MG63 (cell line): Measurements from ENCODE around the gene OTULINL. TPM values are rescaled to one million over a fixed set of nuclear protein-coding genes. Genes with fewer than 3 reads are reported as not detected.

ENCODE experiments used
- DNase-seq: peaks from one replicate; pipeline ENCODE4 v3.0.0-alpha.2; 2020
- H3K27me3 ChIP-seq: fragments of 250-450 bp; sonication (Bioruptor Pico); 2 replicates; pipeline ENCODE4 v1.5.1; 2020; ENCODE audit warnings: mild to moderate bottlenecking, moderate library complexity
- H3K36me3 ChIP-seq: fragments of 250-450 bp; sonication (Bioruptor Pico); 2 replicates; pipeline ENCODE4 v1.5.1; 2020; ENCODE audit warnings: mild to moderate bottlenecking, moderate library complexity
- H3K4me3 ChIP-seq: fragments of 250-450 bp; sonication (Bioruptor Pico); 2 replicates; pipeline ENCODE4 v1.5.1; 2020; ENCODE audit warnings: mild to moderate bottlenecking, moderate library complexity
- H3K9me3 ChIP-seq: fragments of 250-450 bp; sonication (Bioruptor Pico); 2 replicates; pipeline ENCODE4 v1.5.1; 2020; ENCODE audit warnings: mild to moderate bottlenecking, moderate library complexity
- total RNA-seq: library from RNA; depleted of rRNA; stranded (reverse); fragments of >200 nt; shearing (Covaris generic); gene quantifications from 2 replicates; pipeline ENCODE4 v1.2.3, GENCODE V29; 2014; ENCODE audit warnings: low replicate concordance

OTULINL gene
- total RNA-seq, 1 experiment from 2014 or later: 0.63 TPM

- peaks cover 26% of the 10 kb centered on the region for H3K27me3 ChIP-seq
- no peak overlapping the region for H3K4me3 ChIP-seq
- no peaks in the 10 kb centered on the region for H3K36me3 ChIP-seq
- no peaks in the 10 kb centered on the region for H3K9me3 ChIP-seq
- DNase-seq: no peak
These were observed 7.4 kb downstream of the OTULINL start for GRCh38 chr5:14588758-14589543.

DNA sequence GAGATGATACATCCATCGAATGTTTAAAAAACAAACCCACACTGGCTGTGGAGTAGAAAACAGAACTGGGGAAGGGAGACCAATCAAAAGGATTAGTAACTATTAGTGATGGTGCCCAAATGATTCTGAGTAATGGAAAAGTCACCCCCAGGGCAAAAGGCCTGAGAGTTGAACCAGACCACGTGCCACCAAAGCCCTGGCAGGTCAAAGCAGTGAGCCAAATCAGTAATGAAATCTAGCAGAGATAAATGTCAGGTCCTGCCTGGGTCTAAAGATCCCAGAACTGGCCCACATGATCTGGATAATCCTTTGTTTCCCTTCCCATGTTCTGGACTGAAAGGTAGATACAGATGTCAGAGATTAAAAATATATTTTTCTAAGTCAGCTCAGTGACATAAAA, 9.4 kb downstream of the OTULINL start:
- no peaks in the 10 kb centered on the region for H3K9me3 ChIP-seq
- H3K27me3 ChIP-seq: peaks cover 13% of the 10 kb centered on the region
- DNase-seq: no peak
- H3K4me3 ChIP-seq: no peak overlapping the region
- H3K36me3 ChIP-seq: no peaks in the 10 kb centered on the region

GRCh38 chr5:14591548-14591947, 10.0 kb downstream of the OTULINL start:
- no peaks in the 10 kb centered on the region for H3K9me3 ChIP-seq
- DNase-seq: no peak
- H3K4me3 ChIP-seq: no peak overlapping the region
- H3K36me3 ChIP-seq: no peaks in the 10 kb centered on the region
- H3K27me3 ChIP-seq: peaks cover 10% of the 10 kb centered on the region

DNA sequence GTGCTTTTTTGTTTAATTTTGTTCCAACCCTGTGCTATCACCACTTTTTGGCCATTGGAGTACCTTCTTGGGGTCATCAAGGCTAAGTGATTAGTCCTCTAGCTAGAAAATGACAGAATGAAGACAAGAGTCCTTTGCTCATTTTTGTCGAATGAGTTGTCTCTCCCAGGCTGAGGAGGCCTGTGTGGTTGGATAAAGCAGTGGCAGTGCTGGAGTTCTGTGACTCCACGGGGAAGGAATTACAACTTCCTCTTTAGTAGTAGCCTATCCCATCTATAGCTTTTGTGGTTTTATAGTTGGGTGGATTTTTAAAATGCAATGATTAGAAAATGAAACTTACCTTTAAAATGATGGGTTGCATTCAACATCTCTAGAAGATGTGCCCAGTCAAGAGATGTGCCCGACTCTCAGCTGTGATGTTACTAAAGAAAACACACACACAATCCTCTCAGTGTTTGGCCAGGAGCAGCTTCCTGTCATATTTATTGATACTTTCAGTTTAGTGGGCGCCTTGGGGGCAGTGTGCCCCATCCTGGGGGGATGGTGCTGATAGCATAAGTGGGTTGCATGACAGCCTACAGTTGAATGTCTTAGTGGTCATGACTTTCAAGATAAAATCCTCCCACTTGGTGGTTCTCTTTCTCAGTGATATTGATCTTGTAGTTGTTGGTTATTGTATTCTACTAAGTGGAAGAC, 11.9 kb downstream of the OTULINL start:
- peaks cover 8% of the 10 kb centered on the region for H3K27me3 ChIP-seq
- DNase-seq: no peak
- no peaks in the 10 kb centered on the region for H3K9me3 ChIP-seq
- no peak overlapping the region for H3K4me3 ChIP-seq
- H3K36me3 ChIP-seq: no peaks in the 10 kb centered on the region

DNA sequence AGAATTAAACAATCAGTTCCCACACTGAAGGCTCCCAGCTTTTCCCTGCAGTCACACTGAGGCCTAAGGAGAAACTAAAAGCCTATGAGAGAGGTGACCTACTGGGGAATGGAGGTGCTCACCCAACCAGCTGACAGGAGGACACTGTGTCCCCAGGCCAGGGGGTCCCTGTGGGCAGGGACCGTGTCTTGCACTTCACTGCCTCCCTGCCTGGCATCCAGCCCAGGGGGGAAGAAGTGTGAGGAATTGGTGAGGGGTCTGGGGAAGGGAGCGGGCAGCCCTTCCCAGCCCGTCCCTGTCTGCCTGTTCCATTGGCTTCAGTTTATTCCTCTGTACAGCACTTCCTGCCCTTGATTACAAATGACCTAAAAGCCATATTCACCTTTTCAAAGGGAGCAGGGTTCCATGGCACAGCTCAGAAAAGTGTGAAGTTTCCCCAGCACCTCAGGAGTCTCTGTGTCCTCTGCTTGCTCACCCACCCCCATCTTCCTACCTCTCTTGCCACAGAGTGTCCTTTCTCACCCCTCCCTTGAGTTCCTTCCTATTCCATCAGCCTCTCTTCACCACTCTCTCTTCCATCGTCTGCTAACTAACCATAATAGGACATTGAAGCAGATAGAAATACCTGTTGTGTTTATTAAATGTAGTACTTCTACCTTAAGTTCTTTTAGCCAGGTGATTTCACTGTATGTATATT, 12.9 kb downstream of the OTULINL start:
- H3K4me3 ChIP-seq: no peak overlapping the region
- H3K27me3 ChIP-seq: peaks cover 8% of the 10 kb centered on the region
- no peak for DNase-seq
- H3K9me3 ChIP-seq: no peaks in the 10 kb centered on the region
- H3K36me3 ChIP-seq: no peaks in the 10 kb centered on the region

GRCh38 chr5:14595189-14595588, 13.6 kb downstream of the OTULINL start:
- no peak for DNase-seq
- H3K36me3 ChIP-seq: no peaks in the 10 kb centered on the region
- H3K27me3 ChIP-seq: peaks cover 11% of the 10 kb centered on the region
- H3K9me3 ChIP-seq: no peaks in the 10 kb centered on the region
- H3K4me3 ChIP-seq: no peak overlapping the region

DNA sequence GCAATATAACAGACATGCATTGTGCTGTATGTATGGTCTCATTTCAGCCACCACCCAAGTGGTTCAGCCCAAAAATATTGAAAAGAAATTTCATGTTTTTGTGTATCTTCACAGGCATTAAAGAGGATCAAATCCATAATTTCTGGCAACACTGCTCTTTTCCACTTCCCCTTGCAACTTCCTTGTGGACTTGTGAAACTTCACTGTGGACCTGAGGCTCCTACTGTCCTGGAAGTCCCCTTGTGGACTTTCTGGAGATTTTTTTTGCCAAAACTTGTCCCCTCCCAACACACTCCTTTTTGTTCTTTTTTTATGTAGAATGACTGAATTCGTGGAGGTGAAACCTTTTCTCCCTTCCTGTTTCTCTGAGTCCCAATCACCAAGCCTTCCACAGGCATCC, 14.3 kb downstream of the OTULINL start:
- Histone ChIP-seq H3K36me3 (no peaks in the 10 kb centered on the region), H3K9me3 (no peaks in the 10 kb centered on the region), H3K27me3 (peaks cover 15% of the 10 kb centered on the region), H3K4me3 (no peak overlapping the region)
- no peak for DNase-seq

DNA sequence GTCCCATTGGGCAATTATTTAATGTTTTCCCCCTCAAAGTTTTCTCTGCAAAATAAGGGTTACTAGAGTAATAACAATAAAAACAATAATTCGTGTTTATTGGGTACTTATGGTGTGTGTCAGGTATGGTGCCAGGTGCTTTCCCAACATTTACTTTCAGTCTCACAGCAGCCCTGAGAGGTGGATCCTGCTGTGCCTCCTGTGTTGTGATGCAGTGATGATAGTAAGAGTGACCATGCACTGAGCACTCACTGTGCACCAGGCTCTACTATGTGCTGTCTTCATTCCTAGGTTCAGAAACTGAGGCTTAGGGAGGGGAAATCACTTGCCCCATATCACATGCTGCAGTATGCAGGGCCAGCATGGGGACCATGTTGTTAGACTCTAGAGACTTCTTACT, 15.5 kb downstream of the OTULINL start:
- peaks cover 20% of the 10 kb centered on the region for H3K27me3 ChIP-seq
- no peaks in the 10 kb centered on the region for H3K9me3 ChIP-seq
- no peak for DNase-seq
- no peak overlapping the region for H3K4me3 ChIP-seq
- H3K36me3 ChIP-seq: no peaks in the 10 kb centered on the region

- H3K27me3 ChIP-seq: peaks cover 18% of the 10 kb centered on the region
- no peaks in the 10 kb centered on the region for H3K9me3 ChIP-seq
- no peak overlapping the region for H3K4me3 ChIP-seq
- no peak for DNase-seq
- H3K36me3 ChIP-seq: no peaks in the 10 kb centered on the region
These were observed 16.6 kb downstream of the OTULINL start for GRCh38 chr5:14598225-14598624.

DNA sequence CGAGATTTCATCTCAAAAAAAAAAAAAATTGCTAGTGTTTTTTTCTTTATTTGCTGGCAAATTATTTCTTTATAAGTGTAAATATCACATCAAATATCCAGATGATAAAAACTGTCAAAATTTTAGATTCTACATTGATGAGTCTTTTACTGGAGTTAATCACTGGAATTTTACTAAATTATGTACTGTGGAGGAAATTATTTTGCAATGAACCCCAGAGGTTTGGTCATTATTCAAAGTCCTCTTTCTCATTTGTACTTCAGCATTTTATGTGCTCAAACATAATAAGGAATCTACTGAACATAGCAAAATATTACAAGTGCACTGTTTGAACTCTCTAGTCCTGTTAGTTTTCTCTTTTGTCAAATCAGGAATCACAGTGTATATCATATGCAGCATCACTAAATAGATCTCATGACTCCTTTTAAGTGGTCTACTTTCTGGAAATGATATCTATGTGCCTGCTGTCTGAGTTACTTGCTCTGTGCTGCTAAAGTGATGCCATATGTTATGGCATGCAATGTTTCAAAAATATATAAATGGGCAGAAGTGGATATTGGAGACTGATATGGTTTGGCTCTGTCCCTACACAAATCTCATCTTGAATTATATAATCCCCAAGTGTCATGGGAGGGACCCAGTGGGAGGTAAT, 18.0 kb downstream of the OTULINL start:
- Histone ChIP-seq H3K36me3 (no peaks in the 10 kb centered on the region), H3K27me3 (peaks cover 18% of the 10 kb centered on the region), H3K9me3 (no peaks in the 10 kb centered on the region; the same call in 1 of the 2 replicates), H3K4me3 (no peak overlapping the region)
- DNase-seq: no peak

DNA sequence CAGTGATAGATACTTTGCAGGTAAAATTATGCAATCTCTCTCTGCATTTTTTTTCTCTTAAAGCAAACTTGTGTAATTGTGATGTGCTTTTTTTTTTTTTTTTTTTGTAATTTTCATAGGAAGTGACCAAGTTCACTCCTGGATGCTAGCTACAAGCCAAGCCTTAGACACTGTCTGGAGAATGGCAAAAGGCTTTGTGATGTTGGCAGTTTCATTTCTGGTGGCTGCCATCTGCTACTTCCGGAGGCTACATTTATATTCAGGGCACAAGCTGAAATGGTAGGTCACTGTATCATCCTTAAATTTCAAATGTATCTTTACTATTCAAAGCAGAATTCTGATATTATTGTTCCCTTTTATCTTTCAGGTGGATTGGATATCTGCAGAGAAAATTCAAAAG, 19.3 kb downstream of the OTULINL start:
- Histone ChIP-seq H3K4me3 (no peak overlapping the region), H3K9me3 (no peaks in the 10 kb centered on the region; the same call in 1 of the 2 replicates), H3K27me3 (peaks cover 17% of the 10 kb centered on the region), H3K36me3 (no peaks in the 10 kb centered on the region)
- DNase-seq: no peak

DNA sequence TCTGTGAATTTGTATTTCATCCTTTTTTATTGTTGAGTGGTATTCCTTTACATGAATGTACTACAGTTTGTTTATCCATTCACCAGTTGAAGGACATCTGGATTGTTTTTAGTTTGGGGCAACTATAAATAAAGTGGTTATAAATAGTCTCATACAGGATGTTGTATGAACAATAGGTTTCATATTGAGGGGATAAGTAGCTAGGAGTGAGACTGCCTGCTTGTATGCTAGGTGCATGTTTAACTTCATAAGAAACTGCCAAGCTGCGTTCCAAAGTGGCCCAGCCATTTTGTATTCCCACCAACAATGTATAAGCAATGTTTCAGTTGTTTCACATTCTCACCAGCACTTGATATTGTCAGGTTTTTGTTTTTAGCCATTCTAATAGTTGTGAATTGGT, 21.5 kb downstream of the OTULINL start:
- Histone ChIP-seq H3K36me3 (no peaks in the 10 kb centered on the region), H3K4me3 (no peak overlapping the region), H3K9me3 (no peaks in the 10 kb centered on the region; the same call in 1 of the 2 replicates), H3K27me3 (peaks cover 13% of the 10 kb centered on the region)
- no peak for DNase-seq

DNA sequence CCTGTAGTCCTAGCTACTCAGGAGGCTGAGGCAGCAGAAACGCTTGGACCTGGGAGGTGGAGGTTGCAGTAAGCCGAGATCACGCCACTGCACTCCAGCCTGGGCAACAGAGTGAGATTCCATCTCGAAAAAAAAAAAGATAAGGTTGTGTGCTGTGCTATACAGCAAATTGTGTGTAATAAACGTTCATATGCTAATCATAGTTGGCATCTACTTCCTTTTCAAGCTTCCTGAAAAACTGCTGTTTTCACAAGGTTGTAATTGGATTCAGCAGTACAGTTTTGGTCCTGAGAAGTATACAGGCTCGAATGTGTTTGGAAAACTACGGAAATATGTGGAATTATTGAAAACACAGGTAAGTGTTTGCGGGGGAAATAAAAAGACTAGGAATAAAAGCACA, 25.5 kb downstream of the OTULINL start:
- Histone ChIP-seq H3K36me3 (no peaks in the 10 kb centered on the region), H3K9me3 (no peaks in the 10 kb centered on the region; the same call in 1 of the 2 replicates), H3K4me3 (no peak overlapping the region), H3K27me3 (no peaks in the 10 kb centered on the region; the same call in none of the 2 replicates)
- DNase-seq: no peak

GRCh38 chr5:14608169-14608568, 26.6 kb downstream of the OTULINL start:
- Histone ChIP-seq H3K27me3 (peaks cover 3% of the 10 kb centered on the region), H3K36me3 (no peaks in the 10 kb centered on the region), H3K9me3 (no peaks in the 10 kb centered on the region; the same call in 1 of the 2 replicates), H3K4me3 (no peak overlapping the region)
- no peak for DNase-seq

- Histone ChIP-seq H3K4me3 (no peak overlapping the region), H3K36me3 (no peaks in the 10 kb centered on the region), H3K27me3 (peaks cover 5% of the 10 kb centered on the region), H3K9me3 (no peaks in the 10 kb centered on the region)
- no peak for DNase-seq
These were observed 30.1 kb downstream of the OTULINL start for GRCh38 chr5:14611737-14612136.

GRCh38 chr5:14614490-14614889, 32.9 kb downstream of the OTULINL start:
- DNase-seq: no peak
- Histone ChIP-seq H3K4me3 (no peak overlapping the region), H3K27me3 (peaks cover 8% of the 10 kb centered on the region), H3K9me3 (no peaks in the 10 kb centered on the region), H3K36me3 (no peaks in the 10 kb centered on the region)

- H3K36me3 ChIP-seq: no peaks in the 10 kb centered on the region
- DNase-seq: no peak
- no peaks in the 10 kb centered on the region; the same call in 1 of the 2 replicates for H3K9me3 ChIP-seq
- no peak overlapping the region for H3K4me3 ChIP-seq
- peaks cover 12% of the 10 kb centered on the region for H3K27me3 ChIP-seq
These were observed 33.8 kb downstream of the OTULINL start for GRCh38 chr5:14615365-14615764.
